MCF 10A (cell line): Measurements from ENCODE around the gene NRP1. TPM values are rescaled to one million over a fixed set of nuclear protein-coding genes. Genes with fewer than 3 reads are reported as not detected.

Experiments
- BruUV-seq: library from RNA; stranded (reverse); fragments of 400-500 nt; replicated peaks from 2 replicates; lab custom pipeline; 2021; lab: Mats Ljungman, UMichigan
- CTCF ChIA-PET: fragments of 300-600 bp; sonication (Branson Sonifier 250); formaldehyde crosslinking; extraction: SDS; loops from one replicate; lab custom pipeline; 2021; ENCODE audit warnings: antibody characterized with exemption, inconsistent platforms; lab: Yijun Ruan, JAX
- POLR2A ChIA-PET: fragments of 300-600, 350-650 bp; sonication (Branson Sonifier 250); formaldehyde crosslinking; extraction: SDS; loops from one replicate; lab custom pipeline; 2020; ENCODE audit warnings: antibody characterized with exemption, inconsistent platforms; lab: Yijun Ruan, JAX
- DNase-seq: peaks from one replicate; pipeline ENCODE4 v3.0.0-alpha.2; 2018; ENCODE audit not compliant: unreplicated experiment
- H3K27ac Mint-ChIP-seq: one replicate; pipeline ENCODE4 v1.8.0; 2022; ENCODE audit warnings: mild to moderate bottlenecking, low read depth, mixed read lengths; ENCODE audit not compliant: unreplicated experiment
- H3K27me3 Mint-ChIP-seq: one replicate; pipeline ENCODE4 v1.8.0; 2022; ENCODE audit warnings: mixed read lengths; ENCODE audit not compliant: insufficient read depth, unreplicated experiment
- H3K36me3 Mint-ChIP-seq: one replicate; pipeline ENCODE4 v1.8.0; 2022; ENCODE audit warnings: mild to moderate bottlenecking, moderate library complexity, mixed read lengths; ENCODE audit not compliant: insufficient read depth, unreplicated experiment
- H3K4me1 Mint-ChIP-seq: one replicate; pipeline ENCODE4 v1.8.0; 2022; ENCODE audit warnings: mixed read lengths; ENCODE audit not compliant: insufficient read depth, unreplicated experiment
- H3K4me3 Mint-ChIP-seq: one replicate; pipeline ENCODE4 v1.8.0; 2022; ENCODE audit warnings: mild to moderate bottlenecking, moderate library complexity, mixed read lengths; ENCODE audit not compliant: unreplicated experiment
- H3K9me3 Mint-ChIP-seq: one replicate; pipeline ENCODE4 v1.8.0; 2022; ENCODE audit warnings: mixed read lengths; ENCODE audit not compliant: unreplicated experiment
- CTCF ChIP-seq: fragments of 200-600 bp; IDR thresholded peaks from one replicate; pipeline ENCODE4 v1.8.0; 2022; ENCODE audit warnings: antibody characterized with exemption, mild to moderate bottlenecking; ENCODE audit not compliant: unreplicated experiment
- intact Hi-C: fragments of 100-400 bp; cut with micrococcal nuclease; formaldehyde crosslinking; loops from 2 replicates; pipeline ENCODE4 v1.14.1; 2022
- total RNA-seq: library from RNA; stranded (reverse); gene quantifications from 2 replicates; pipeline ENCODE4 v1.2.3, GENCODE V29; 2022

NRP1 gene
- total RNA-seq, 1 experiment from 2014 or later: 66.6 TPM

GRCh38 chr10:33258967-33259366, 75.5 kb downstream of the NRP1 start:
- H3K27ac Mint-ChIP-seq: peak overlapping the region; percentile 77
- H3K9me3 Mint-ChIP-seq: peaks cover 7% of the 10 kb centered on the region
- H3K27me3 Mint-ChIP-seq: no peaks in the 10 kb centered on the region
- peaks cover 26% of the 10 kb centered on the region for H3K36me3 Mint-ChIP-seq
- intact Hi-C loops: no loop called here
- BruUV-seq: no TSS peak
- no peak for DNase-seq
- CTCF ChIA-PET: interaction anchor here (0.7 to 1.9 kb wide), 3 partner anchors 9 to 66 kb away, joined by 3 to 7 read pairs (median 3); no protein-coding TSS in a partner anchor
- no peak for TF ChIP-seq CTCF
- H3K4me3 Mint-ChIP-seq: peak overlapping the region; percentile 53
- H3K4me1 Mint-ChIP-seq: peaks cover 36% of the 10 kb centered on the region
- POLR2A ChIA-PET: interaction anchor here (0.7 to 1.4 kb wide), 4 partner anchors 14 to 642 kb away, joined by 3 to 6 read pairs (median 3); no protein-coding TSS in a partner anchor

GRCh38 chr10:33257439-33258080, 76.9 kb downstream of the NRP1 start:
- DNase-seq: no peak
- BruUV-seq: no TSS peak
- H3K36me3 Mint-ChIP-seq: peaks cover 31% of the 10 kb centered on the region

GRCh38 chr10:33256458-33256857, 78.0 kb downstream of the NRP1 start:
- no peak overlapping the region for H3K27ac Mint-ChIP-seq
- peaks cover 44% of the 10 kb centered on the region for H3K4me1 Mint-ChIP-seq
- CTCF ChIA-PET: interaction anchor here (1.1 kb wide), 1 partner anchor 63 kb away, joined by 3 read pairs; no protein-coding TSS in a partner anchor
- intact Hi-C loops: no loop called here
- no peak for DNase-seq
- BruUV-seq: no TSS peak
- no peaks in the 10 kb centered on the region for H3K27me3 Mint-ChIP-seq
- POLR2A ChIA-PET: interaction anchor here (0.6 kb wide), 1 partner anchor 65 kb away, joined by 3 read pairs; no protein-coding TSS in a partner anchor
- TF ChIP-seq CTCF: no peak
- no peak overlapping the region for H3K4me3 Mint-ChIP-seq
- H3K9me3 Mint-ChIP-seq: no peaks in the 10 kb centered on the region
- peaks cover 22% of the 10 kb centered on the region for H3K36me3 Mint-ChIP-seq

More at GRCh38 chr10:33257439-33258080, 76.9 kb downstream of the NRP1 start:
- no peak overlapping the region for H3K27ac Mint-ChIP-seq
- no peak overlapping the region for H3K4me3 Mint-ChIP-seq
- CTCF ChIA-PET: no interaction called here
- H3K27me3 Mint-ChIP-seq: no peaks in the 10 kb centered on the region
- no peak for TF ChIP-seq CTCF
- H3K9me3 Mint-ChIP-seq: peaks cover 2% of the 10 kb centered on the region
- POLR2A ChIA-PET: interaction anchor here (0.6 to 1.1 kb wide), 3 partner anchors 8 to 965 kb away, joined by 4 to 5 read pairs (median 5); no protein-coding TSS in a partner anchor
- intact Hi-C loops: no loop called here
- peaks cover 44% of the 10 kb centered on the region for H3K4me1 Mint-ChIP-seq

- no peaks in the 10 kb centered on the region for H3K27me3 Mint-ChIP-seq
- H3K9me3 Mint-ChIP-seq: no peaks in the 10 kb centered on the region
- H3K36me3 Mint-ChIP-seq: peaks cover 29% of the 10 kb centered on the region
- no TSS peak for BruUV-seq
- H3K4me1 Mint-ChIP-seq: peaks cover 58% of the 10 kb centered on the region
- CTCF ChIA-PET: interaction anchor here (0.9 kb wide), 1 partner anchor 34 kb away, joined by 3 read pairs; no protein-coding TSS in a partner anchor
- no peak for DNase-seq
- no peak for TF ChIP-seq CTCF
- POLR2A ChIA-PET: interaction anchor here (0.6 to 1.4 kb wide), 2 partner anchors 9 to 29 kb away, joined by 3 to 4 read pairs; no protein-coding TSS in a partner anchor
- H3K27ac Mint-ChIP-seq: peak overlapping the region; percentile 85
- H3K4me3 Mint-ChIP-seq: no peak overlapping the region
- intact Hi-C loops: no loop called here
Measured at GRCh38 chr10:33254556-33255160, 79.8 kb downstream of the NRP1 start.
